Progenitor cell of endocrine pancreas (in vitro differentiated cells): ENCODE results near the gene ZSCAN5B. TPM values are rescaled to one million over a fixed set of nuclear protein-coding genes. Genes with fewer than 3 reads are reported as not detected.
"Not testable (repeated sequence)": the region's sequence is repeated elsewhere in the genome, so short reads cannot be mapped to it uniquely, and the experiment has no call there.

Experiments
- DNase-seq: peaks from one replicate; pipeline ENCODE4 v3.0.0; 2021; ENCODE audit warnings: low spot score; ENCODE audit not compliant: unreplicated experiment
- H3K27ac Mint-ChIP-seq: 2 replicates; pipeline ENCODE4 v1.8.0; 2021; ENCODE audit warnings: mild to moderate bottlenecking, moderate library complexity, mixed read lengths
- H3K27me3 Mint-ChIP-seq: 2 replicates; pipeline ENCODE4 v1.8.0; 2021; ENCODE audit warnings: mixed read lengths
- H3K36me3 Mint-ChIP-seq: 2 replicates; pipeline ENCODE4 v1.8.0; 2022; ENCODE audit warnings: mixed read lengths; ENCODE audit not compliant: insufficient read depth
- H3K4me1 Mint-ChIP-seq: 2 replicates; pipeline ENCODE4 v1.8.0; 2021; ENCODE audit warnings: low read depth, mixed read lengths
- H3K4me3 Mint-ChIP-seq: 2 replicates; pipeline ENCODE4 v1.8.0; 2021; ENCODE audit warnings: low read depth, mild to moderate bottlenecking, moderate library complexity, mixed read lengths
- H3K9me3 Mint-ChIP-seq: 2 replicates; pipeline ENCODE4 v1.8.0; 2021; ENCODE audit warnings: low read depth, mixed read lengths
- total RNA-seq: library from RNA; stranded (reverse); gene quantifications from 2 replicates; pipeline ENCODE4 v1.2.1, GENCODE V29; 2021
- TF ChIP-seq, protein P1 (sequence below): fragments of 200-600 bp; sonication (generic); IDR thresholded peaks from one replicate; pipeline ENCODE4 v1.5.0; 2021; ENCODE audit warnings: antibody characterized with exemption, mild to moderate bottlenecking; ENCODE audit not compliant: unreplicated experiment

ZSCAN5B gene
- total RNA-seq, 1 donor from 2014 or later, result not detected

DNA sequence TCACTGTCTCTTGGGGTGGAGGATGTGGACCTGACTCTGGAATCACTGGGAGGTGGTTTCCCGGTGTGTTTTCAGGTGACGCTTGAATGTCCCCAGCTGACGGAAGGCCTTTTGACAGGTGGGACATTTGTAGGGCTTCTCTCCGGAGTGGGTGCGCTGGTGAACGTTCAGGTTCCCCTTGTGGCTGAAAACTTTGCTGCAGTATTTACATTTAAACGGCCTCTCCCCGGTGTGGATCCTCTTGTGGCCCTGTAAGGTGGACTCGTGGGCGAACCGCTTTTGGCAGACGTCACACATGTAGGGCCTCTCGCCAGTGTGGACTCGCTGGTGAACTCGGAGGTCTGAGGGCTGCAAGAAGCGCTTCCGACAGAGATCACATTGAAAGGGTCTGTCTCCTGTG, 7.8 kb downstream of the ZSCAN5B start:
- H3K27ac Mint-ChIP-seq, result peak overlapping the region; percentile 16
- TF ChIP-seq, protein P1, sequence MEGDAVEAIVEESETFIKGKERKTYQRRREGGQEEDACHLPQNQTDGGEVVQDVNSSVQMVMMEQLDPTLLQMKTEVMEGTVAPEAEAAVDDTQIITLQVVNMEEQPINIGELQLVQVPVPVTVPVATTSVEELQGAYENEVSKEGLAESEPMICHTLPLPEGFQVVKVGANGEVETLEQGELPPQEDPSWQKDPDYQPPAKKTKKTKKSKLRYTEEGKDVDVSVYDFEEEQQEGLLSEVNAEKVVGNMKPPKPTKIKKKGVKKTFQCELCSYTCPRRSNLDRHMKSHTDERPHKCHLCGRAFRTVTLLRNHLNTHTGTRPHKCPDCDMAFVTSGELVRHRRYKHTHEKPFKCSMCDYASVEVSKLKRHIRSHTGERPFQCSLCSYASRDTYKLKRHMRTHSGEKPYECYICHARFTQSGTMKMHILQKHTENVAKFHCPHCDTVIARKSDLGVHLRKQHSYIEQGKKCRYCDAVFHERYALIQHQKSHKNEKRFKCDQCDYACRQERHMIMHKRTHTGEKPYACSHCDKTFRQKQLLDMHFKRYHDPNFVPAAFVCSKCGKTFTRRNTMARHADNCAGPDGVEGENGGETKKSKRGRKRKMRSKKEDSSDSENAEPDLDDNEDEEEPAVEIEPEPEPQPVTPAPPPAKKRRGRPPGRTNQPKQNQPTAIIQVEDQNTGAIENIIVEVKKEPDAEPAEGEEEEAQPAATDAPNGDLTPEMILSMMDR, result peak; percentile 18
- H3K4me1 Mint-ChIP-seq, result no peaks in the 10 kb centered on the region
- H3K36me3 Mint-ChIP-seq, result no peaks in the 10 kb centered on the region
- H3K27me3 Mint-ChIP-seq, result peaks cover under 1% of the 10 kb centered on the region
- DNase-seq, result no peak
- H3K4me3 Mint-ChIP-seq, result no peak overlapping the region
- no peaks in the 10 kb centered on the region for H3K9me3 Mint-ChIP-seq

DNA sequence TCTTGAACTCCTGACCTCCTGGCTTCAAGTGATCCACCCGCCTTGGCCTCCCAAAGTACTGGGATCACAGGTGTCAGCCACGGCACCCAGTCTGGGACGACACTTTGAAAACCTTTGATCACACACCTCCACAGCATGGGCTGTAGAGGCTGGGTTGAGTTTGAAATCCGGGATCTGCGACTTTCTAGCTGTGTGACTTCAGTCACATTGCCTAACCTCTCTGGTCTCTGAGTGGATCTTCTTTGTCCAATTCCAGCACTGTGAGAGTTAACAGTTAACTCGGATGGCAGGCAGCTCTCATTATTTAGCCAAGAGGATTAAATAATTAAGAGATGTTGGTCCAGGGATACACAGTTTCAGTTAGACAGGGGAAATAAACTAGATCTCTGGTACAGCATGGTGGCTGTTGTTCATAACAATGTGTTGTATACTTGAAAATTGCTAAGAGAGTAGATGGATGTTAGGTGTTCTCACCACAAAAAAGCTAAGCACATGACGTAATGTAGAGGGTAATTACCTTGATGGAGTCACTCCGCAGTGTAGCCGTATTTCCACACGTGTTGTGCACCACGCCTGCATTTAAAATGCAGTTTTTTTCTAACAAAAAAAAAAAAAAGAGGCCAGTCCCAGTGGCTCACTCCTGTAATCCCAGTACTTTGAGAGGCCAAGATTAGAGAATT, 19.9 kb downstream of the ZSCAN5B start:
- Mint-ChIP-seq H3K27me3 (peaks cover 28% of the 10 kb centered on the region), H3K27ac (no peak overlapping the region), H3K9me3 (no peaks in the 10 kb centered on the region), H3K36me3 (no peaks in the 10 kb centered on the region), H3K4me3 (no peak overlapping the region), H3K4me1 (no peaks in the 10 kb centered on the region)
- TF ChIP-seq, protein P1, result no peak
- no peak for DNase-seq

DNA sequence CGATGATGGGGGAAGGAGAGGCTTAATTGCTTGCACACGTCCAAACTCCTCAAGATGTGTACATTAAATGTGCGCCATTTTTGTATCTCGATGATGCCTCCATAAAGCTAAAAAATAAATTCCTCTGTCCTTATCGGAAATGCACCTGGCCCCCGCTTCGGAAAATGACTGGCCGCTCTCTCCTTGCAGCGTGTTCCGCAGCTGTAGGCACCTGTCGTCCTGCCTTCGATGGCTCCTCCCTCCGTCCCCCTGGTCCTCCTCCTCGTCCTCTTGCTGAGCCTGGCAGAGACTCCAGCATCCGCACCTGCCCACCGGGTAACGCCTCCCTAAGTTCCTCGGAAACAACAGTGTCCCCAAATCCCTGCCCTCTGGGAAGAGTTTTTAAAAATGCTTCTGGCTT, 20.7 kb downstream of the ZSCAN5B start:
- H3K4me1 Mint-ChIP-seq, result no peaks in the 10 kb centered on the region
- peaks cover 28% of the 10 kb centered on the region for H3K27me3 Mint-ChIP-seq

GRCh38 chr19:56176310-56176709, 21.3 kb downstream of the ZSCAN5B start:
- H3K36me3 Mint-ChIP-seq, H3K4me1 Mint-ChIP-seq, H3K9me3 Mint-ChIP-seq: not testable (repeated sequence)

More for the DNA sequence above, 20.7 kb downstream of the ZSCAN5B start:
- TF ChIP-seq, protein P1, result no peak
- no peak overlapping the region for H3K4me3 Mint-ChIP-seq
- no peak overlapping the region for H3K27ac Mint-ChIP-seq
- H3K36me3 Mint-ChIP-seq, result no peaks in the 10 kb centered on the region
- DNase-seq, result no peak
- no peaks in the 10 kb centered on the region for H3K9me3 Mint-ChIP-seq

GRCh38 chr19:56175861-56176307, 21.7 kb downstream of the ZSCAN5B start, which contains the start of gene GALP:
Gene GALP, plus strand, starts transcription at chr19:56176008. Its CDS starts 1,101 bp downstream, at chr19:56177109.
- H3K4me3 Mint-ChIP-seq, H3K9me3 Mint-ChIP-seq, H3K4me1 Mint-ChIP-seq, H3K36me3 Mint-ChIP-seq, DNase-seq, H3K27ac Mint-ChIP-seq: not testable (repeated sequence)
- peaks cover 26% of the 10 kb centered on the region for H3K27me3 Mint-ChIP-seq

More at GRCh38 chr19:56176310-56176709, 21.3 kb downstream of the ZSCAN5B start:
- H3K4me3 Mint-ChIP-seq, DNase-seq, H3K27ac Mint-ChIP-seq: not testable (repeated sequence)
- H3K27me3 Mint-ChIP-seq, result peaks cover 26% of the 10 kb centered on the region

- peak overlapping the region; percentile 69 for H3K27ac Mint-ChIP-seq
- DNase-seq, result no peak
- H3K4me1 Mint-ChIP-seq, result no peaks in the 10 kb centered on the region
- H3K27me3 Mint-ChIP-seq, result peaks cover 23% of the 10 kb centered on the region
- no peaks in the 10 kb centered on the region for H3K9me3 Mint-ChIP-seq
- no peak overlapping the region for H3K4me3 Mint-ChIP-seq
- TF ChIP-seq, protein P1, result no peak
- H3K36me3 Mint-ChIP-seq, result no peaks in the 10 kb centered on the region
Observed at GRCh38 chr19:56174550-56174949, 23.0 kb downstream of the ZSCAN5B start.
